GM12891 (cell line): ENCODE results near the gene PRSS22.

Experiments
- DNase-seq: peaks from one replicate; pipeline ENCODE4 v3.0.0; 2011; ENCODE audit warnings: low spot score; ENCODE audit not compliant: insufficient read length
- FAIRE-seq: peaks from 2 replicates; lab custom pipeline; 2011; peaks lifted over from hg19 to GRCh38; lab: Jason Lieb, UNC
- PAX5 ChIP-seq: IDR thresholded peaks from 2 replicates; pipeline ENCODE4 v1.6.1; 2011; ENCODE audit warnings: low read length, moderate library complexity, mild to moderate bottlenecking; ENCODE audit not compliant: insufficient read depth, severe bottlenecking
- POLR2A ChIP-seq: IDR thresholded peaks from 2 replicates; pipeline ENCODE4 v1.6.1; 2011; ENCODE audit warnings: low read depth, low read length, control low read depth
- POLR2AphosphoS5 ChIP-seq: IDR thresholded peaks from 2 replicates; pipeline ENCODE4 v1.6.1; 2011; ENCODE audit warnings: low read depth, low read length, control low read depth
- POU2F2 ChIP-seq: IDR thresholded peaks from 2 replicates; pipeline ENCODE4 v1.6.1; 2011; ENCODE audit warnings: low read depth, mild to moderate bottlenecking, control low read depth, low read length, moderate library complexity
- SPI1 ChIP-seq: IDR thresholded peaks from 2 replicates; pipeline ENCODE4 v1.6.1; 2011; ENCODE audit warnings: low read depth, low read length, control low read depth
- TAF1 ChIP-seq: IDR thresholded peaks from 2 replicates; pipeline ENCODE4 v1.6.1; 2011; ENCODE audit warnings: low read depth, low read length, control low read depth

The PRSS22 gene

GRCh38 chr16:2825049-2825742 is 32.8 kb downstream of the PRSS22 start:
- TF ChIP-seq POU2F2 (no peak), SPI1 (no peak), POLR2AphosphoS5 (no peak), PAX5 (no peak), TAF1 (no peak), POLR2A (no peak)
- FAIRE-seq = no peak
- DNase-seq = no peak

- no peak for FAIRE-seq
- TF ChIP-seq POLR2A = no peak
- no peak for TF ChIP-seq PAX5
- DNase-seq = no peak
Measured at GRCh38 chr16:2824626-2825025, 33.3 kb downstream of the PRSS22 start.

GRCh38 chr16:2822496-2822895 is 35.5 kb downstream of the PRSS22 start:
- FAIRE-seq = no peak
- TF ChIP-seq POLR2AphosphoS5 (no peak), POLR2A (no peak), POU2F2 (no peak), TAF1 (no peak), SPI1 (no peak), PAX5 (no peak)
- no peak for DNase-seq

- TF ChIP-seq SPI1 (no peak), TAF1 (no peak), POLR2A (no peak), PAX5 (no peak), POU2F2 (no peak), POLR2AphosphoS5 (no peak)
- DNase-seq (no peak), FAIRE-seq (no peak)
Measured at GRCh38 chr16:2822158-2822495, 35.8 kb downstream of the PRSS22 start.

- no peak for DNase-seq
- TF ChIP-seq POU2F2 (no peak), POLR2A (no peak), TAF1 (no peak)
- no peak for FAIRE-seq
Measured at GRCh38 chr16:2821487-2822157, 36.3 kb downstream of the PRSS22 start.

GRCh38 chr16:2820836-2821486 is 37.0 kb downstream of the PRSS22 start:
- FAIRE-seq = no peak
- no peak for TF ChIP-seq POLR2A
- no peak for TF ChIP-seq POLR2AphosphoS5
- no peak for TF ChIP-seq POU2F2
- TF ChIP-seq PAX5 = no peak
- TF ChIP-seq SPI1 = no peak
- TF ChIP-seq TAF1 = no peak
- no peak for DNase-seq

- DNase-seq = no peak
- TF ChIP-seq POU2F2 = no peak
- TF ChIP-seq SPI1 = no peak
- TF ChIP-seq POLR2A = no peak
- no peak for TF ChIP-seq TAF1
- no peak for TF ChIP-seq POLR2AphosphoS5
- TF ChIP-seq PAX5 = no peak
- no peak for FAIRE-seq
Measured at GRCh38 chr16:2819939-2820835, 37.8 kb downstream of the PRSS22 start.

- DNase-seq = no peak
- no peak for FAIRE-seq
- TF ChIP-seq TAF1 = no peak
- no peak for TF ChIP-seq POU2F2
- TF ChIP-seq SPI1 = no peak
- no peak for TF ChIP-seq POLR2AphosphoS5
- no peak for TF ChIP-seq POLR2A
- TF ChIP-seq PAX5 = no peak
Measured at GRCh38 chr16:2819179-2819938, 38.6 kb downstream of the PRSS22 start.

- TF ChIP-seq POU2F2 (no peak), POLR2AphosphoS5 (no peak), SPI1 (no peak), TAF1 (no peak), POLR2A (no peak), PAX5 (no peak)
- DNase-seq (no peak), FAIRE-seq (no peak)
Measured at GRCh38 chr16:2818272-2818876, 39.6 kb downstream of the PRSS22 start.
